HepG2 (cell line): ENCODE measurements around the gene EPB41L2. TPM values are rescaled to one million over a fixed set of nuclear protein-coding genes. Genes with fewer than 3 reads are reported as not detected.
A peak's percentile ranks its signal among the peaks of the same experiment; 100 is the strongest.

Experiments
- CBX2 ChIP-seq, 2 experiments: fragments of 200-600 bp in 1 of 2; sonication (generic); formaldehyde crosslinking in 1 of 2; IDR thresholded peaks; 2 replicates each; pipeline versions ENCODE4 v1.7.0 to v1.8.1; 2018 to 2022; ENCODE audit warnings: low read depth in 2 of 2, low read length in 1 of 2, mild to moderate bottlenecking in 1 of 2, missing genetic modification reagents in 1 of 2
- GATA4 ChIP-seq: sonication (generic); IDR thresholded peaks from 2 replicates; pipeline ENCODE4 v1.6.1; 2016; ENCODE audit warnings: antibody characterized with exemption, low read depth, borderline replicate concordance
- MBD4 ChIP-seq: IDR thresholded peaks from 2 replicates; pipeline ENCODE4 v1.6.1; 2012; ENCODE audit warnings: low read length, inconsistent platforms, borderline replicate concordance
- MXD4 ChIP-seq: IDR thresholded peaks from 2 replicates; pipeline ENCODE4 v1.6.1; 2016; ENCODE audit warnings: mild to moderate bottlenecking, missing biosample characterization, missing genetic modification reagents
- NFYB ChIP-seq: sonication (generic); formaldehyde crosslinking; IDR thresholded peaks from 2 replicates; pipeline ENCODE4 v1.4.0; 2020; ENCODE audit warnings: missing genetic modification reagents
- NR1H2 ChIP-seq: sonication (generic); formaldehyde crosslinking; IDR thresholded peaks from 2 replicates; pipeline ENCODE4 v1.8.1; 2022; ENCODE audit warnings: low read depth, missing genetic modification reagents, borderline replicate concordance
- SMAD9 ChIP-seq: sonication (generic); formaldehyde crosslinking; IDR thresholded peaks from 2 replicates; pipeline ENCODE4 v1.5.1; 2020; ENCODE audit warnings: mild to moderate bottlenecking, missing genetic modification reagents
- SRSF4 ChIP-seq: fragments of 200-400 bp; formaldehyde crosslinking; IDR thresholded peaks from one replicate; pipeline ENCODE4 v1.6.1; 2018; ENCODE audit warnings: mild to moderate bottlenecking, low read depth, low read length, moderate library complexity; ENCODE audit not compliant: poor library complexity, severe bottlenecking
- TAF15 ChIP-seq: fragments of 200-400 bp; formaldehyde crosslinking; IDR thresholded peaks from one replicate; pipeline ENCODE4 v1.6.1; 2018; ENCODE audit warnings: mild to moderate bottlenecking, low read depth, low read length; ENCODE audit not compliant: poor library complexity, severe bottlenecking
- XBP1 ChIP-seq: sonication (generic); formaldehyde crosslinking; IDR thresholded peaks from 2 replicates; pipeline ENCODE4 v1.5.0; 2020; ENCODE audit warnings: missing genetic modification reagents
- ZBTB7B ChIP-seq: sonication (generic); formaldehyde crosslinking; IDR thresholded peaks from 2 replicates; pipeline ENCODE4 v1.4.0; 2020; ENCODE audit warnings: missing genetic modification reagents
- ZMYM3 ChIP-seq: sonication (generic); formaldehyde crosslinking; IDR thresholded peaks from 2 replicates; pipeline ENCODE4 v1.5.1; 2020; ENCODE audit warnings: mild to moderate bottlenecking, missing genetic modification reagents
- ZNF335 ChIP-seq: sonication (generic); formaldehyde crosslinking; IDR thresholded peaks from 2 replicates; pipeline ENCODE4 v1.4.0; 2020; ENCODE audit warnings: missing genetic modification reagents
- ZNF549 ChIP-seq: sonication (generic); formaldehyde crosslinking; IDR thresholded peaks from 2 replicates; pipeline ENCODE4 v1.5.0; 2020; ENCODE audit warnings: missing genetic modification reagents
- ZNF567 ChIP-seq: sonication (generic); formaldehyde crosslinking; IDR thresholded peaks from 2 replicates; pipeline ENCODE4 v1.8.1; 2023; ENCODE audit warnings: mild to moderate bottlenecking, missing genetic modification reagents, borderline replicate concordance
- ZNF598 ChIP-seq: sonication (generic); formaldehyde crosslinking; IDR thresholded peaks from 2 replicates; pipeline ENCODE4 v1.5.1; 2020; ENCODE audit warnings: mild to moderate bottlenecking, missing genetic modification reagents, borderline replicate concordance
- ZNF619 ChIP-seq: sonication (generic); formaldehyde crosslinking; IDR thresholded peaks from 2 replicates; pipeline ENCODE4 v1.4.0; 2020; ENCODE audit warnings: mild to moderate bottlenecking, missing genetic modification reagents
- ZNF775 ChIP-seq: sonication (generic); formaldehyde crosslinking; IDR thresholded peaks from 2 replicates; pipeline ENCODE4 v1.4.0; 2020; ENCODE audit warnings: missing genetic modification reagents, mild to moderate bottlenecking, moderate library complexity, borderline replicate concordance
- ZSCAN12 ChIP-seq: sonication (generic); formaldehyde crosslinking; IDR thresholded peaks from 2 replicates; pipeline ENCODE4 v1.9.0; 2021; ENCODE audit warnings: mild to moderate bottlenecking, missing genetic modification reagents
- polyA plus RNA-seq, 8 experiments: library from polyadenylated mRNA; depleted of rRNA in 3 of 8; stranded (reverse) in 7 of 8; unstranded in 1 of 8; fragments of >200 nt; fragmentation: Illumina TruSeq in 4 of 8; extraction: Trizol in 4 of 8; gene quantifications; 2 replicates each; pipeline versions ENCODE4 v1.2.1 to v1.2.3, GENCODE V29; 2011 to 2016; ENCODE audit warnings: low read depth in 4 of 8, missing spikeins in 1 of 8, mixed read lengths in 1 of 8; ENCODE audit not compliant: insufficient read depth in 1 of 8
- total RNA-seq, 5 experiments: library from RNA; depleted of rRNA; stranded (reverse); fragments of >200 nt; fragmentation: Illumina TruSeq; extraction: Trizol; gene quantifications; 2 replicates each; pipeline ENCODE4 v1.2.3, GENCODE V29; 2016; ENCODE audit warnings: low read depth in 1 of 5
- TF ChIP-seq, protein P1 (sequence below): sonication (generic); formaldehyde crosslinking; IDR thresholded peaks from 2 replicates; pipeline ENCODE4 v1.9.0; 2021; ENCODE audit warnings: missing genetic modification reagents, mild to moderate bottlenecking, borderline replicate concordance
- TF ChIP-seq, protein P2 (sequence below): sonication (generic); formaldehyde crosslinking; IDR thresholded peaks from 2 replicates; pipeline ENCODE4 v1.4.0; 2020; ENCODE audit warnings: missing genetic modification reagents, borderline replicate concordance
- TF ChIP-seq, protein P3 (sequence below): sonication (generic); formaldehyde crosslinking; conservative IDR thresholded peaks from 2 replicates; pipeline ENCODE4 v1.4.0; 2020; ENCODE audit warnings: missing genetic modification reagents
- TF ChIP-seq, protein P4 (sequence below): sonication (generic); formaldehyde crosslinking; IDR thresholded peaks from 2 replicates; pipeline ENCODE4 v1.5.0; 2020; ENCODE audit warnings: missing genetic modification reagents, mild to moderate bottlenecking, borderline replicate concordance

Gene EPB41L2
- total and polyA plus RNA-seq, 2 of the 13 experiments (the other 11 are each of a cell fraction or from before 2014, with no cell fraction given), result 41.7 to 56.4 TPM

DNA sequence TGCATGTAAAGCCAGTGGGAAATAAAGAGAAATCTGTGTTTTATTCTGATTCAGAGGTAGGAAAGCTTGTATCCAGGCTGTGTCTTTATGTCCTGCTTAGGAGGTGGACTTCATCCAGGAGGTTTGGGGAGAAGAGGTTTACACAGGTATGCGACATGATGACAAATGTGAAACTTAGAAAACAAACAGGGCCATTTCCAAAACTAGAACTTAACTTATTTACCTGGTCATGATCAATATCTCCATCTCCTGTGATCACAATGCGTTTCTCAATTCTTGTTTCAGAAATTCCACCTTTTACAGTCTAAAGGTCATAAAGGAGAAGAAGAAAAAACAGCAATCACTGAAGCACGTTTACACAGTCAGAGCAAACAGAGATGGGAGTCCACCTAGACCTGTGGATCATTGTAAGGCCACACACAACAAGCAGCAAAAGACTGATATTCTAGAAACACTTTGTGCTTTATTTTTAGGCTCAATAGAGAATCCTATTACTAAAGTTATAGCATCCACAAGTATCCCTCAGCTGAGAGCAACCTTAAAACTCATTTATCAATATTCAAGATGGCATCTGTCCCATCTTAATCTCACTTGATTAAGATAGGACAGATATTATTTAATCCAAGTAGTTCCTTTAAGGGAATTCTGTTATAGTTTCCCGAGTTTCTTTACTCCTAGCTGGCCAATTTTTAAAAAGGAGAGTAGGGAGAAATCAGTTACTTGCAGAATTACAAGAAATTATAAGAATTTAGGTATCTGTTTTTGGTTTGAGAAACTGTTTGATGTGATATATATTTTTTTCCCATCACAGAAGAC lies 199.4 kb downstream of the EPB41L2 start (continued):
- TF ChIP-seq ZNF567 (CRISPR knock-in tag) (no peak), XBP1 (CRISPR knock-in tag) (0 out of 2 replicates have a peak, but pooled peaks have one; percentile 55), ZNF335 (CRISPR knock-in tag) (peak; percentile 47; the same call in 1 of the 2 replicates), NR1H2 (CRISPR knock-in tag) (no peak), GATA4 (peak; percentile 96; the same call in 1 of the 2 replicates), ZNF549 (CRISPR knock-in tag) (no peak), CBX2 (IDR thresholded peaks at IDR 0.05; ENCODE audit: low read depth, low read length) (no peak), CBX2 (CRISPR knock-in tag; IDR thresholded peaks at IDR 0.05; ENCODE audit: low read depth) (no peak), ZBTB7B (CRISPR knock-in tag) (peak; percentile 92), MBD4 (peak; percentile 98), SMAD9 (CRISPR knock-in tag) (no peak), NFYB (no peak), MXD4 (CRISPR knock-in tag) (peak; percentile 84), TAF15 (no peak), ZSCAN12 (peak; percentile 18; the same call in 1 of the 2 replicates), ZNF619 (CRISPR knock-in tag) (no peak), ZMYM3 (peak; percentile 59; the same call in 1 of the 2 replicates), ZNF775 (no peak), ZNF598 (no peak; the same call in 1 of the 2 replicates), SRSF4 (no peak)
- TF ChIP-seq, protein P1, sequence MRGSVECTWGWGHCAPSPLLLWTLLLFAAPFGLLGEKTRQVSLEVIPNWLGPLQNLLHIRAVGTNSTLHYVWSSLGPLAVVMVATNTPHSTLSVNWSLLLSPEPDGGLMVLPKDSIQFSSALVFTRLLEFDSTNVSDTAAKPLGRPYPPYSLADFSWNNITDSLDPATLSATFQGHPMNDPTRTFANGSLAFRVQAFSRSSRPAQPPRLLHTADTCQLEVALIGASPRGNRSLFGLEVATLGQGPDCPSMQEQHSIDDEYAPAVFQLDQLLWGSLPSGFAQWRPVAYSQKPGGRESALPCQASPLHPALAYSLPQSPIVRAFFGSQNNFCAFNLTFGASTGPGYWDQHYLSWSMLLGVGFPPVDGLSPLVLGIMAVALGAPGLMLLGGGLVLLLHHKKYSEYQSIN (CRISPR knock-in tag), result no peak
- TF ChIP-seq, protein P2, sequence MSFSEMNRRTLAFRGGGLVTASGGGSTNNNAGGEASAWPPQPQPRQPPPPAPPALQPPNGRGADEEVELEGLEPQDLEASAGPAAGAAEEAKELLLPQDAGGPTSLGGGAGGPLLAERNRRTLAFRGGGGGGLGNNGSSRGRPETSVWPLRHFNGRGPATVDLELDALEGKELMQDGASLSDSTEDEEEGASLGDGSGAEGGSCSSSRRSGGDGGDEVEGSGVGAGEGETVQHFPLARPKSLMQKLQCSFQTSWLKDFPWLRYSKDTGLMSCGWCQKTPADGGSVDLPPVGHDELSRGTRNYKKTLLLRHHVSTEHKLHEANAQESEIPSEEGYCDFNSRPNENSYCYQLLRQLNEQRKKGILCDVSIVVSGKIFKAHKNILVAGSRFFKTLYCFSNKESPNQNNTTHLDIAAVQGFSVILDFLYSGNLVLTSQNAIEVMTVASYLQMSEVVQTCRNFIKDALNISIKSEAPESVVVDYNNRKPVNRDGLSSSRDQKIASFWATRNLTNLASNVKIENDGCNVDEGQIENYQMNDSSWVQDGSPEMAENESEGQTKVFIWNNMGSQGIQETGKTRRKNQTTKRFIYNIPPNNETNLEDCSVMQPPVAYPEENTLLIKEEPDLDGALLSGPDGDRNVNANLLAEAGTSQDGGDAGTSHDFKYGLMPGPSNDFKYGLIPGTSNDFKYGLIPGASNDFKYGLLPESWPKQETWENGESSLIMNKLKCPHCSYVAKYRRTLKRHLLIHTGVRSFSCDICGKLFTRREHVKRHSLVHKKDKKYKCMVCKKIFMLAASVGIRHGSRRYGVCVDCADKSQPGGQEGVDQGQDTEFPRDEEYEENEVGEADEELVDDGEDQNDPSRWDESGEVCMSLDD (CRISPR knock-in tag), result 0 out of 2 replicates have a peak, but pooled peaks have one; percentile 20
- TF ChIP-seq, protein P3, sequence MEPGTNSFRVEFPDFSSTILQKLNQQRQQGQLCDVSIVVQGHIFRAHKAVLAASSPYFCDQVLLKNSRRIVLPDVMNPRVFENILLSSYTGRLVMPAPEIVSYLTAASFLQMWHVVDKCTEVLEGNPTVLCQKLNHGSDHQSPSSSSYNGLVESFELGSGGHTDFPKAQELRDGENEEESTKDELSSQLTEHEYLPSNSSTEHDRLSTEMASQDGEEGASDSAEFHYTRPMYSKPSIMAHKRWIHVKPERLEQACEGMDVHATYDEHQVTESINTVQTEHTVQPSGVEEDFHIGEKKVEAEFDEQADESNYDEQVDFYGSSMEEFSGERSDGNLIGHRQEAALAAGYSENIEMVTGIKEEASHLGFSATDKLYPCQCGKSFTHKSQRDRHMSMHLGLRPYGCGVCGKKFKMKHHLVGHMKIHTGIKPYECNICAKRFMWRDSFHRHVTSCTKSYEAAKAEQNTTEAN, result peak; percentile 69
- TF ChIP-seq, protein P4, sequence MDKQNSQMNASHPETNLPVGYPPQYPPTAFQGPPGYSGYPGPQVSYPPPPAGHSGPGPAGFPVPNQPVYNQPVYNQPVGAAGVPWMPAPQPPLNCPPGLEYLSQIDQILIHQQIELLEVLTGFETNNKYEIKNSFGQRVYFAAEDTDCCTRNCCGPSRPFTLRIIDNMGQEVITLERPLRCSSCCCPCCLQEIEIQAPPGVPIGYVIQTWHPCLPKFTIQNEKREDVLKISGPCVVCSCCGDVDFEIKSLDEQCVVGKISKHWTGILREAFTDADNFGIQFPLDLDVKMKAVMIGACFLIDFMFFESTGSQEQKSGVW, result no peak
